ENCODE data around the gene RLN3. TPM values are rescaled to one million over a fixed set of nuclear protein-coding genes. Genes with fewer than 3 reads are reported as not detected.

RLN3 gene
- total RNA-seq, 3 donors from 2014 or later, result not detected

DNA sequence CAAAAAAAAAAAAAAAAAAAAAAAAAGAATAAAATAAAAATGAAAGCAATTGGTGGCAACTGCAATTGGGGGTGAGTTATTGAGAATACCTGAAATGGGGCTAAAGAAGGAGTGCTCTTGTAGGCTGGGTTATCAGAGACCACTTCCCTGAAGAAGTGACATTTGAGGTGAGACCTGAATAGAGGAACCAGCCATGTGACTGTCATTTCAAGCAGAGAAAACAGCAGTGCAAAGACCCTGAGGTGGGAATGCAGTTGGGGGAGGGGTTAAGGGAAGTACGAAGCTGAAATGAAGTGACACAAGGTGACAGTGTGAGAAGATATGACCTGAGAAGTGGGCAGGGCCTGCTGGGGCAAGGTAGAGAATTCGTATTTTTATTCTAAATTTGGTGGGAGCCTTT lies 38.2 kb downstream of the RLN3 start:
- no peaks in the 10 kb centered on the region for H3K9me3 ChIP-seq
- ATAC-seq (no peak), DNase-seq (no peak)
- TF ChIP-seq, protein P1, sequence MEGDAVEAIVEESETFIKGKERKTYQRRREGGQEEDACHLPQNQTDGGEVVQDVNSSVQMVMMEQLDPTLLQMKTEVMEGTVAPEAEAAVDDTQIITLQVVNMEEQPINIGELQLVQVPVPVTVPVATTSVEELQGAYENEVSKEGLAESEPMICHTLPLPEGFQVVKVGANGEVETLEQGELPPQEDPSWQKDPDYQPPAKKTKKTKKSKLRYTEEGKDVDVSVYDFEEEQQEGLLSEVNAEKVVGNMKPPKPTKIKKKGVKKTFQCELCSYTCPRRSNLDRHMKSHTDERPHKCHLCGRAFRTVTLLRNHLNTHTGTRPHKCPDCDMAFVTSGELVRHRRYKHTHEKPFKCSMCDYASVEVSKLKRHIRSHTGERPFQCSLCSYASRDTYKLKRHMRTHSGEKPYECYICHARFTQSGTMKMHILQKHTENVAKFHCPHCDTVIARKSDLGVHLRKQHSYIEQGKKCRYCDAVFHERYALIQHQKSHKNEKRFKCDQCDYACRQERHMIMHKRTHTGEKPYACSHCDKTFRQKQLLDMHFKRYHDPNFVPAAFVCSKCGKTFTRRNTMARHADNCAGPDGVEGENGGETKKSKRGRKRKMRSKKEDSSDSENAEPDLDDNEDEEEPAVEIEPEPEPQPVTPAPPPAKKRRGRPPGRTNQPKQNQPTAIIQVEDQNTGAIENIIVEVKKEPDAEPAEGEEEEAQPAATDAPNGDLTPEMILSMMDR (IDR thresholded peaks at IDR 0.05), result no peak
- H3K4me3 ChIP-seq, result no peak overlapping the region
- no peaks in the 10 kb centered on the region for H3K36me3 ChIP-seq (ENCODE audit: low read depth)
- intact Hi-C loops (cut with DNase I, micrococcal nuclease), result no loop called here
- peaks cover 6% of the 10 kb centered on the region for H3K4me1 ChIP-seq (ENCODE audit: low read depth)

DNA sequence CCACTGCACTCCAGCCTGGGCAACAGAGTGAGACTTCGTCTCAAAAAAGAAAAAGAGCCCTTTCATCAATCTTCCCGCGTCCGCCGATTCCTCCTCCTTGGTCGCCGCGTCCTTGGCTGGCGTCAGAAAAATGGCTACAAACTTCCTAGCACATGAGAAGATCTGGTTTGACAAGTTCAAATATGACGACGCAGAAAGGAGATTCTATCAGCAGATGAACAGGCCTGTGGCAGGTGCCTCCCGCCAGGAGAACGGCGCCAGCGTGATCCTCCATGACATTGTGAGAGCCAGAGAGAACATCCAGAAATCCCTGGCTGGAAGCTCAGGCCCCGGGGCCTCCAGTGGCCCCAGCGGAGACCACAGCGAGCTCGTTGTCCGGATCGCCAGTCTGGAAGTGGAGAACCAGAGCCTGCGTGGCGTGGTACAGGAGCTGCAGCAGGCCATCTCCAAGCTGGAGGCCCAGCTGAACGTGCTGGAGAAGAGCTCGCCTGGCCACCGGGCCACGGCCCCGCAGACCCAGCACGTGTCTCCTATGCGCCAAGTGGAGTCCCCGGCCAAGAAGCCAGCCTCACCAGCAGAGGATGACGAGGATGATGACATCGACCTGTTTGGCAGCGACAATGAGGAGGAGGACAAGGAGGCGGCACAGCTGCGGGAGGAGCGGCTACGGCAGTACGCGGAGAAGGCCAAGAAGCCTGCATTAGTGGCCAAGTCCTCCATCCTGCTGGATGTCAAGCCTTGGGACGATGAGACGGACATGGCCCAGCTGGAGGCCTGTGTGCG lies 42.5 kb downstream of the RLN3 start:
- intact Hi-C loops (cut with DNase I, micrococcal nuclease), result loop anchor here (5.0 to 10.0 kb wide), 2 partner anchors 186 to 188 kb away; no protein-coding TSS in a partner anchor
- H3K9me3 ChIP-seq, result no peaks in the 10 kb centered on the region
- H3K4me3 ChIP-seq, result no peak overlapping the region
- peaks cover 3% of the 10 kb centered on the region for H3K4me1 ChIP-seq (ENCODE audit: low read depth)
- DNase-seq (peak in 2 of 3 donors; percentile 34 to 58), ATAC-seq (no peak)
- TF ChIP-seq, protein P1 (IDR thresholded peaks at IDR 0.05), result no peak
- H3K36me3 ChIP-seq (ENCODE audit: low read depth), result no peaks in the 10 kb centered on the region

DNA sequence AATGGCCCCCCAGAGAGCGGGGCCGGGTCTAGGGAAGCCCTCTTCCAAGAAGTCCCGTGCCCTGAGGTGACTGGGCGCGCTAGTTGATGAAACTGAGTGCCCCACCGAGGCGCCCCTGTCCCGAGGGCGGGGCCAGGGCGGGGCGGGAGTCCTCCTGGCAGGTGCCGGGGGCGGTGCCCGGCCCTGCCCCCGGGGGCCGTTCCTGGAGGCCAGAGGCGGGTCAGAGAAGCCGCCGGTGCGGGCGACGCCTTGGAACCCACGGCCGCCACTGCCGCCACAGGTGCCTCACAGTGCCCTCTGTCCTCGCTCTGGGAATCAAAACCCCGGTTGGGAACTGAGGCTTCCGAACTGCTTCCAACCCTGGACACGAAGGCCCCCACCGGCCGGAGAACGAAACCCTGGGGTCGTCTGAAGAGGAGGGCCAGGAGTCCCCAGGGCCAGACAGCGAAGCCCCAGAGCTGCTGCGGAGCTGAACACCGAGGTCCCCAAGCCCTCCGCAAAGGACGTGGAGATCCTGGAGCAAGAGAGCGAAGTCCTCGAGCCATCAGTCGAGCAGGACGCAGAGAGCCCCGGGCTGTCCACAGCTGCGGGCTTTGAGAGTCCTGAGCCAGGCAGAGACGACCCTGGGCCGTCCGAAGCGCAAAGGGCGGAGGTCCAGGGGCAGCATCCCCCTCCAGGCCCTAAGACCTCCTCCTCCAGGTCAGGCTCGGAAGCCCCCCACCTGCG lies 44.8 kb downstream of the RLN3 start, which contains the start of gene MISP3:
Gene MISP3, plus strand, starts transcription at position 252 of the 726 bp plus-strand sequence. CDS start 524 bp downstream, outside the sequence.
- intact Hi-C loops (cut with DNase I, micrococcal nuclease), result loop anchor here (5.0 to 10.0 kb wide), 2 partner anchors 188 to 190 kb away; no protein-coding TSS in a partner anchor
- peak; percentile 79 for ATAC-seq
- DNase-seq, result peak; percentile 91 to 94 (median 92)

DNA sequence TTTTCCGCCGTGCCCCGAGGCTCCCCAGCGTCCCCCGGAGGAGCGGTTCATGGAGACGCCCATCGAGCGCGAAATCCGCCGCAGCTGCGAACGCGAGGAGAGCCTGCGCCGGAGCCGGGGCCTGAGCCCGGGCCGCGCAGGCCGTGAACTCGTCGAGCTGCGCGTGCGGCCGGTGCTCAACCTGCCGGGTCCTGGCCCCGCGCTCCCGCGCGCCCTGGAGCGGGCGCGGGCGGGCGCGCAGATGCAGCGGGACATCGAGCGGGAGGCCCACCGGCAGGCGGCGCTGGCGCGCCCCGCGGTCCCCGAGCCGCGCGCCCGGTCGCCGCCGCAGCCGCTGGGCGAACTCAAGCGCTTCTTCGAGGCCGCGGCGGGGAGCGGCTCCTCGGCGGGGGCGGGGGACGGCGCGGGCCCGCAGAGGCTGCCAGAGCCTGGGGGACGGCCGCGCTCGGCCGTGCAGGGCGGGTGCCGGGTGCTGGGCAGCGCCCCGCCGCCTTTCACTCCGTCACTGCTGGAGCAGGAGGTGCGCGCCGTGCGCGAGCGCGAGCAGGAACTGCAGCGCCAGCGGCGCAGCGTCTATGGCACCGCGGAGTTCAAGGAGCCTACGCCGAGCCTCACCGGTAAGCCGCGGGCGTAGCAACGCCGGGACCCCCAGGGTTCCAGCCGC lies 45.4 kb downstream of the RLN3 start:
- Histone ChIP-seq H3K4me1 (ENCODE audit: low read depth) (peaks cover 11% of the 10 kb centered on the region), H3K9me3 (no peaks in the 10 kb centered on the region), H3K4me3 (peak overlapping the region; percentile 61), H3K36me3 (ENCODE audit: low read depth) (no peaks in the 10 kb centered on the region)
- TF ChIP-seq, protein P1 (IDR thresholded peaks at IDR 0.05), result peak; percentile 75
- ATAC-seq (peak; percentile 62), DNase-seq (peak; percentile 82 to 87 (median 87))
- intact Hi-C loops (cut with DNase I, micrococcal nuclease), result loop anchor here (5.0 to 10.0 kb wide), 2 partner anchors 189 to 191 kb away; no protein-coding TSS in a partner anchor

More for the DNA sequence above, 44.8 kb downstream of the RLN3 start, which contains the start of gene MISP3:
- Histone ChIP-seq H3K4me3 (peak within 1 kb of the TSS; percentile 61), H3K36me3 (ENCODE audit: low read depth) (no peaks in the 10 kb centered on the region), H3K4me1 (ENCODE audit: low read depth) (peaks cover 11% of the 10 kb centered on the region), H3K9me3 (no peaks in the 10 kb centered on the region)
- TF ChIP-seq, protein P1 (IDR thresholded peaks at IDR 0.05), result no peak

Measured in mucosa of descending colon (tissue), 3 donors.